Tibial nerve (tissue), 4 donors: Measurements from ENCODE around the gene GOLGB1. TPM values are rescaled to one million over a fixed set of nuclear protein-coding genes. Genes with fewer than 3 reads are reported as not detected.
"Not testable (repeated sequence)": the region's sequence is repeated elsewhere in the genome, so short reads cannot be mapped to it uniquely, and the experiment has no call there.

Source experiments
- DNase-seq, 2 donors: peaks; one replicate each; pipeline ENCODE4 v3.0.0-alpha.2; 2019; ENCODE audit warnings: low spot score in 2 of 2
- H3K27ac ChIP-seq, 4 donors: fragments of 200-600 bp; sonication (generic) in 3 of 4; one replicate each; pipeline ENCODE4 v1.5.1; 2017 to 2019; ENCODE audit warnings: mild to moderate bottlenecking in 1 of 4
- H3K27me3 ChIP-seq, 2 donors: fragments of 200-600 bp; sonication (generic) in 1 of 2; one replicate each; pipeline versions ENCODE4 v1.5.1 to v1.6.0; 2017 to 2019
- H3K36me3 ChIP-seq, 3 donors: fragments of 200-600 bp; sonication (generic); one replicate each; pipeline ENCODE4 v1.5.1; 2018 to 2019
- H3K4me1 ChIP-seq, 4 donors: fragments of 200-600 bp; sonication (generic) in 3 of 4; one replicate each; pipeline ENCODE4 v1.5.1; 2017 to 2019
- H3K4me3 ChIP-seq, 4 donors: fragments of 200-600 bp; sonication (generic) in 3 of 4; one replicate each; pipeline ENCODE4 v1.5.1; 2017 to 2019; ENCODE audit warnings: mild to moderate bottlenecking in 1 of 4, moderate library complexity in 1 of 4
- H3K9me3 ChIP-seq, 4 donors: fragments of 200-600 bp; sonication (generic) in 3 of 4; one replicate each; pipeline ENCODE4 v1.5.1; 2017 to 2019
- CTCF ChIP-seq, 5 experiments: fragments of 200-600 bp in 3 of 5; fragments of 450-650 bp in 2 of 5; sonication (generic) in 3 of 5; IDR thresholded peaks; one replicate each; pipeline ENCODE4 v1.5.1; 2016 to 2019; ENCODE audit warnings: antibody characterized with exemption in 5 of 5, mild to moderate bottlenecking in 3 of 5, moderate library complexity in 2 of 5
- EP300 ChIP-seq, 2 donors: sonication (generic); formaldehyde crosslinking; IDR thresholded peaks; one replicate each; pipeline ENCODE4 v1.6.1; 2017; ENCODE audit warnings: antibody characterized with exemption in 2 of 2, mild to moderate bottlenecking in 1 of 2
- POLR2A ChIP-seq, 2 donors: fragments of 450-650 bp; IDR thresholded peaks; one replicate each; pipeline ENCODE4 v1.6.1; 2017; ENCODE audit warnings: antibody characterized with exemption in 2 of 2, mild to moderate bottlenecking in 2 of 2, moderate library complexity in 2 of 2
- WGBS, 2 donors: methylation state at CpG; one replicate each; pipeline ENCODE4 v1.1.5; 2018; 5-methylcytosine and 5-hydroxymethylcytosine counted together
- total RNA-seq, 4 donors: library from RNA; depleted of rRNA; stranded (reverse); fragments of >200 nt; gene quantifications; one replicate each; pipeline ENCODE4 v1.1.0, GENCODE V29; 2016

Gene GOLGB1
- 10 to 100 TPM; 54.0 to 70.6 (median 60.1) TPM for total RNA-seq

- peaks cover 0 to 41% (median 15%) of the 10 kb centered on the region in 4 donors for H3K4me1 ChIP-seq
- H3K36me3 ChIP-seq = no peaks in the 10 kb centered on the region
- TF ChIP-seq POLR2A (IDR thresholded peaks at IDR 0.05) (peak; percentile 88 to 95), EP300 (IDR thresholded peaks at IDR 0.05) (peak; percentile 69 to 98), CTCF (IDR thresholded peaks at IDR 0.05) (peak in 2 of 5 experiments; percentile 28 to 32)
- no peaks in the 10 kb centered on the region for H3K27me3 ChIP-seq
- no peaks in the 10 kb centered on the region for H3K9me3 ChIP-seq
- peak; percentile 83 to 94 for DNase-seq
- 0% methylated on average over 38 to 43 of the region's 51 CpGs for WGBS, 2 donors
- peak within 1 kb of the TSS; percentile 47 to 92 (median 79) for H3K4me3 ChIP-seq
- peak within 1 kb of the TSS; percentile 72 to 94 (median 86) for H3K27ac ChIP-seq
Observed at GRCh38 chr3:121749276-121750086, at the start of gene GOLGB1. Gene GOLGB1 (minus strand): TSS chr3:121749741. CDS start chr3:121730971, 18,770 bp downstream.

- H3K27me3 ChIP-seq = no peaks in the 10 kb centered on the region
- no peaks in the 10 kb centered on the region for H3K9me3 ChIP-seq
- TF ChIP-seq EP300 (IDR thresholded peaks at IDR 0.05) (no peak), CTCF (IDR thresholded peaks at IDR 0.05) (no peak), POLR2A (IDR thresholded peaks at IDR 0.05) (no peak)
- H3K36me3 ChIP-seq = peaks cover 0 to 15% (median 0%) of the 10 kb centered on the region in 3 donors
- WGBS, 2 donors = 46 to 57% methylated on average over 1 of the region's 1 CpG
- DNase-seq = no peak
- no peaks in the 10 kb centered on the region for H3K4me1 ChIP-seq
- H3K27ac ChIP-seq = no peak overlapping the region
- H3K4me3 ChIP-seq = no peak overlapping the region
Observed at GRCh38 chr3:121796970-121797369, 47.4 kb upstream of the GOLGB1 start.

GRCh38 chr3:121794264-121794983 lies 44.9 kb upstream of the GOLGB1 start:
- H3K4me1 ChIP-seq = no peaks in the 10 kb centered on the region

GRCh38 chr3:121793078-121793477 lies 43.5 kb upstream of the GOLGB1 start:
- Histone ChIP-seq H3K4me1 (no peaks in the 10 kb centered on the region), H3K36me3 (peaks cover 0 to 39% (median 0%) of the 10 kb centered on the region in 3 donors), H3K4me3 (no peak overlapping the region), H3K27ac (no peak overlapping the region), H3K27me3 (no peaks in the 10 kb centered on the region), H3K9me3 (no peaks in the 10 kb centered on the region)
- WGBS, 2 donors = 94 to 98% methylated on average over 3 of the region's 3 CpGs
- no peak for DNase-seq
- TF ChIP-seq EP300 (IDR thresholded peaks at IDR 0.05) = no peak
- TF ChIP-seq CTCF (IDR thresholded peaks at IDR 0.05) = no peak
- no peak for TF ChIP-seq POLR2A (IDR thresholded peaks at IDR 0.05)

More at GRCh38 chr3:121794264-121794983, 44.9 kb upstream of the GOLGB1 start:
- TF ChIP-seq POLR2A (IDR thresholded peaks at IDR 0.05) (no peak), EP300 (IDR thresholded peaks at IDR 0.05) (no peak), CTCF (IDR thresholded peaks at IDR 0.05) (no peak)
- Histone ChIP-seq H3K36me3 (peaks cover 0 to 31% (median 0%) of the 10 kb centered on the region in 3 donors), H3K27ac (no peak overlapping the region), H3K4me3 (no peak overlapping the region), H3K9me3 (no peaks in the 10 kb centered on the region), H3K27me3 (no peaks in the 10 kb centered on the region)
- no peak for DNase-seq
- WGBS, 2 donors = 87 to 91% methylated on average over 2 of the region's 2 CpGs

- H3K4me1 ChIP-seq = no peaks in the 10 kb centered on the region
- no peak for TF ChIP-seq CTCF (IDR thresholded peaks at IDR 0.05)
- H3K27me3 ChIP-seq = no peaks in the 10 kb centered on the region
- no peak overlapping the region for H3K27ac ChIP-seq
- WGBS, 2 donors = 78 to 80% methylated on average over 2 of the region's 2 CpGs
- H3K4me3 ChIP-seq = no peak overlapping the region
- H3K9me3 ChIP-seq = no peaks in the 10 kb centered on the region
- DNase-seq = no peak
- peaks cover 0 to 72% (median 3%) of the 10 kb centered on the region in 3 donors for H3K36me3 ChIP-seq
Observed at GRCh38 chr3:121786485-121786884, 36.9 kb upstream of the GOLGB1 start.

- H3K27ac ChIP-seq, H3K27me3 ChIP-seq, H3K4me3 ChIP-seq, H3K4me1 ChIP-seq, DNase-seq, H3K9me3 ChIP-seq: not testable (repeated sequence)
- H3K36me3 ChIP-seq = peaks cover 0 to 80% (median 12%) of the 10 kb centered on the region in 3 donors
- 76 to 80% methylated on average over 8 of the region's 8 CpGs for WGBS, 2 donors
Observed at GRCh38 chr3:121782784-121783183, 33.2 kb upstream of the GOLGB1 start.
